Stimulated activated CD8-positive, alpha-beta memory T cell treated with anti-CD3 and anti-CD28 coated beads, Interleukin-15, amount 100 ng/mL, for 4 hours (primary cell): ENCODE results near the gene GYPC.

Experiments used
- DNase-seq, 2 donors: peaks; one replicate each; pipeline ENCODE4 v3.0.0-alpha.2; 2020; ENCODE audit warnings: low read depth in 2 of 2

GYPC gene

DNA sequence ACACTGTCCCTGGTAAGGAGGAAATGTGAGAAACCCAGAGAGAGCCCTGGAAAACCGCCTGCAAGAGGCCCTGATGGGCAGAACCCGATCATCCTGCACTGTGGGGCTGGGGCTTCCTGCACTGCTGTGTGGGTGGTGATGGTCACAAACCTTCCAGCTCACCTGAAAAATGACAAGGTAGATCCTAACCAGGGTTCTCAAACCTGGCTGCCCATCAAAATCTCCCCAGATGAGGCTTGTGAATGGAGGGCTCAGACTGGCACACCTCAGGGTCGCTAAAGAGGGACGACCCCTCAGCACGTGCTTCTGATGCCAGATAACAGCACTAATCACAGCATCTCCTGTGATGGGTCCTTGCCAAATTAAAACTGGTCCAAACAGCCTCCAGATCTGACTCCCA is 74.7 kb downstream of the GYPC start:
- no peak for DNase-seq

- DNase-seq = no peak
These were observed 75.4 kb downstream of the GYPC start for GRCh38 chr2:126731353-126731752.

- DNase-seq = no peak
These were observed 76.8 kb downstream of the GYPC start for GRCh38 chr2:126732682-126733245.

- no peak for DNase-seq
These were observed 77.8 kb downstream of the GYPC start for GRCh38 chr2:126733795-126734194.

GRCh38 chr2:126736133-126736874 is 80.3 kb downstream of the GYPC start:
- DNase-seq = no peak

DNA sequence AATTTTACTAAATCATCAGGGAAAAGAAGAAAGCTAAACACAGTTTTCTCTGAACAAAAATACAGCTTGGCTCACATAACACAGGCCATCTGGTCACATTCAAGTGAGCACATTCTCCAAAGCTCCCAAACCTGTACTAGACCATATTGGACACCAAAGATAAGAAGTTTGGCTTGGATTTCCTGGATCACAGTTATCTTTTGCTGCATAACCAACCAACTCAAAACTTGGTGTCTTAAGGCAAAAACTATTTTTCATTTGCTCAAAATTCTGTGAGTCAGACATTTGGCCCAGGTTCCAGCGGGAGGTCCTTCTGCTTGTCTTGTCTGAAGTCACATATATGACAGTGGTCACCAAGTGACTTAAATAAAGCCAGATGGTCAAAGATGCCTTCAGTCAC is 83.2 kb downstream of the GYPC start:
- no peak for DNase-seq

- no peak for DNase-seq
These were observed 88.7 kb downstream of the GYPC start for GRCh38 chr2:126744640-126745039.
